CD14-positive monocyte (primary cell): ENCODE data around the gene RBM28. TPM values are rescaled to one million over a fixed set of nuclear protein-coding genes. Genes with fewer than 3 reads are reported as not detected.

Source experiments
- DNase-seq, 3 donors: peaks; one replicate each; pipeline ENCODE4 v3.0.0-alpha.2; 2011 to 2022
- H2AFZ ChIP-seq: 2 replicates; pipeline ENCODE4 v1.6.0; 2012; ENCODE audit warnings: mild to moderate bottlenecking, low read depth, low read length, inconsistent platforms; ENCODE audit not compliant: insufficient read depth, poor library complexity, severe bottlenecking
- H3K27ac ChIP-seq, 2 donors: 1 replicate in 1 of 2; 2 replicates in 1 of 2; pipeline ENCODE4 v1.5.1; 2012 to 2013; ENCODE audit warnings: low read length in 2 of 2, control low read depth in 1 of 2, inconsistent platforms in 1 of 2, low read depth in 1 of 2, mild to moderate bottlenecking in 1 of 2
- H3K27me3 ChIP-seq, 2 donors: one replicate each; pipeline versions ENCODE4 v1.6.0 to v1.6.1; 2011 to 2013; ENCODE audit warnings: low read length in 2 of 2; ENCODE audit not compliant: control insufficient read depth in 2 of 2, insufficient read depth in 2 of 2
- H3K36me3 ChIP-seq, 2 donors: replicated peaks in 1 of 2; 1 replicate in 1 of 2; 2 replicates in 1 of 2; pipeline versions ENCODE4 v1.5.1 to v1.6.1; 2012 to 2013; ENCODE audit warnings: low read length in 2 of 2, control low read depth in 1 of 2, inconsistent platforms in 1 of 2, mild to moderate bottlenecking in 1 of 2; ENCODE audit not compliant: insufficient read depth in 2 of 2, control insufficient read depth in 1 of 2
- H3K4me1 ChIP-seq, 2 donors: 1 replicate in 1 of 2; 2 replicates in 1 of 2; pipeline versions ENCODE4 v1.5.1 to v1.6.1; 2012 to 2013; ENCODE audit warnings: low read length in 2 of 2, control low read depth in 1 of 2, inconsistent platforms in 1 of 2, mild to moderate bottlenecking in 1 of 2, moderate library complexity in 1 of 2; ENCODE audit not compliant: insufficient read depth in 2 of 2, control insufficient read depth in 1 of 2
- H3K4me2 ChIP-seq: replicated peaks from 2 replicates; pipeline ENCODE3; 2012; ENCODE audit warnings: low read length, moderate library complexity, mild to moderate bottlenecking; ENCODE audit not compliant: poor library complexity, severe bottlenecking; ENCODE audit errors: extremely low read depth
- H3K4me3 ChIP-seq, 3 experiments: fragments of 200-600 bp in 1 of 3; sonication (generic) in 1 of 3; replicated peaks in 1 of 3; 1 replicate in 2 of 3; 2 replicates in 1 of 3; pipeline ENCODE4 v1.5.1; 2011 to 2013; ENCODE audit warnings: low read length in 3 of 3, mild to moderate bottlenecking in 3 of 3, control low read depth in 2 of 3, low read depth in 2 of 3, inconsistent platforms in 1 of 3, moderate library complexity in 1 of 3
- H3K79me2 ChIP-seq: 2 replicates; pipeline ENCODE4 v1.6.0; 2012; ENCODE audit warnings: mild to moderate bottlenecking, control low read depth, inconsistent platforms, low read length, moderate library complexity; ENCODE audit not compliant: insufficient read depth
- H3K9ac ChIP-seq: 2 replicates; pipeline ENCODE4 v1.6.0; 2017; ENCODE audit warnings: low read length, mild to moderate bottlenecking; ENCODE audit not compliant: insufficient read depth, poor library complexity, severe bottlenecking
- H3K9me3 ChIP-seq, 2 donors: replicated peaks in 1 of 2; 1 replicate in 1 of 2; 2 replicates in 1 of 2; pipeline versions ENCODE4 v1.5.1 to v1.6.1; 2012 to 2013; ENCODE audit warnings: low read length in 2 of 2, control low read depth in 1 of 2; ENCODE audit not compliant: control insufficient read depth in 1 of 2, insufficient read depth in 1 of 2
- H4K20me1 ChIP-seq: 2 replicates; pipeline ENCODE4 v1.6.0; 2012; ENCODE audit warnings: mild to moderate bottlenecking, low read length, control low read depth, moderate library complexity; ENCODE audit not compliant: insufficient read depth
- H3K27ac Mint-ChIP-seq, 7 donors: one replicate each; pipeline ENCODE4 v1.8.0; 2020; ENCODE audit warnings: mild to moderate bottlenecking in 7 of 7, mixed read lengths in 7 of 7, moderate library complexity in 6 of 7, inconsistent platforms in 2 of 7
- H3K27me3 Mint-ChIP-seq, 3 donors: one replicate each; pipeline ENCODE4 v1.8.0; 2021 to 2022; ENCODE audit warnings: low read depth in 3 of 3, mild to moderate bottlenecking in 3 of 3, mixed read lengths in 3 of 3, moderate library complexity in 3 of 3, inconsistent platforms in 1 of 3
- H3K36me3 Mint-ChIP-seq, 2 donors: one replicate each; pipeline ENCODE4 v1.8.0; 2020; ENCODE audit warnings: mixed read lengths in 2 of 2, inconsistent platforms in 1 of 2, mild to moderate bottlenecking in 1 of 2
- H3K4me1 Mint-ChIP-seq: one replicate; pipeline ENCODE4 v1.8.0; 2020; ENCODE audit warnings: mild to moderate bottlenecking, mixed read lengths
- H3K4me3 Mint-ChIP-seq, 2 donors: one replicate each; pipeline ENCODE4 v1.8.0; 2020; ENCODE audit warnings: mild to moderate bottlenecking in 2 of 2, mixed read lengths in 2 of 2, moderate library complexity in 1 of 2
- H3K9me3 Mint-ChIP-seq, 7 donors: one replicate each; pipeline ENCODE4 v1.8.0; 2020 to 2022; ENCODE audit warnings: mixed read lengths in 7 of 7, mild to moderate bottlenecking in 6 of 7, moderate library complexity in 6 of 7, inconsistent platforms in 2 of 7
- WGBS: methylation state at CpG from one replicate; pipeline ENCODE4 v1.1.5; 2013; ENCODE audit warnings: missing lambda C conversion rate; ENCODE audit not compliant: insufficient coverage; 5-methylcytosine and 5-hydroxymethylcytosine counted together
- intact Hi-C, 2 donors: fragments of 100-400 bp; cut with micrococcal nuclease; formaldehyde crosslinking; loops; one replicate each; pipeline versions ENCODE4 v1.15.0 to v1.15.1; 2023
- polyA plus RNA-seq, 3 donors: library from polyadenylated mRNA; depleted of rRNA in 1 of 3; unstranded in 2 of 3; stranded (reverse) in 1 of 3; fragments of 300-500 nt in 2 of 3; fragments of >200 nt in 1 of 3; fragmentation: Illumina TruSeq in 2 of 3; gene quantifications; 1 replicate in 2 of 3; 2 replicates in 1 of 3; pipeline ENCODE4 v1.2.3, GENCODE V29; 2012 to 2021
- TF ChIP-seq, protein P1 (sequence below): fragments of 200-600 bp; IDR thresholded peaks from one replicate; pipeline ENCODE4 v1.8.0; 2022; ENCODE audit warnings: antibody characterized with exemption, mild to moderate bottlenecking

The RBM28 gene
- polyA plus RNA-seq, 3 donors, result 4.0 to 14.4 (median 4.9) TPM

DNA sequence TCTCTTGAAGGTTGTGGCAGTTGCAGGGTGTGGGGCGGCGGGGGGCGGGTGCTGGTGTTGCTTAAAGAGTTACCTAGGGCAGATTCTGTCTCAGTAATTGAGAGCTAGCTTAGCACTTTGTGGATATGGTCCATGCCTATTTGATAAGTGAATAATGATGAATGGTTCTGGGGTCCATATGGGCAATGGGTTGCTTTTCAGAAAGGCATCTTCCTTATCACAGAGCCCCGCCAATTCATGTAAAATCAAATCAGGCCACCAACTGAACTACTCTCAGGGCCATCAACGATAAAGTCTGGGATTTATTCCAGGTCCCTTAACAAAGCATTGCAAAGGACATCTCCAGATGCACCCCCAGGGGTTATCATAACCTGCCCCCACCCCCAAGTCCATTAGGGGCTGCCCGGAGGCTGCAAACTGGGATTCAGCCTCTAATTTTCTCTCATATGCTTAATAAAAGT lies 19.6 kb upstream of the RBM28 start:
- Histone ChIP-seq H3K36me3 (no peaks in the 10 kb centered on the region), H3K27ac (no peak overlapping the region), H3K79me2 (no peaks in the 10 kb centered on the region), H4K20me1 (no peaks in the 10 kb centered on the region), H3K4me3 (no peak overlapping the region), H3K9me3 (no peaks in the 10 kb centered on the region), H3K4me1 (peaks cover 39 to 44% of the 10 kb centered on the region in 2 donors), H3K9ac (no peak overlapping the region), H3K27me3 (peaks cover 8 to 30% of the 10 kb centered on the region in 2 donors), H3K4me2 (no peak overlapping the region), H2AFZ (no peak overlapping the region)
- 96% methylated on average over 6 of the region's 6 CpGs for WGBS
- Mint-ChIP-seq H3K36me3 (no peaks in the 10 kb centered on the region), H3K27me3 (peaks cover 18 to 55% (median 22%) of the 10 kb centered on the region in 3 donors), H3K27ac (no peak overlapping the region), H3K4me3 (no peak overlapping the region), H3K9me3 (peaks cover 0 to 3% (median 1%) of the 10 kb centered on the region in 7 donors), H3K4me1 (peaks cover 44% of the 10 kb centered on the region)
- intact Hi-C loops, result no loop called here
- DNase-seq, result no peak
- TF ChIP-seq, protein P1, sequence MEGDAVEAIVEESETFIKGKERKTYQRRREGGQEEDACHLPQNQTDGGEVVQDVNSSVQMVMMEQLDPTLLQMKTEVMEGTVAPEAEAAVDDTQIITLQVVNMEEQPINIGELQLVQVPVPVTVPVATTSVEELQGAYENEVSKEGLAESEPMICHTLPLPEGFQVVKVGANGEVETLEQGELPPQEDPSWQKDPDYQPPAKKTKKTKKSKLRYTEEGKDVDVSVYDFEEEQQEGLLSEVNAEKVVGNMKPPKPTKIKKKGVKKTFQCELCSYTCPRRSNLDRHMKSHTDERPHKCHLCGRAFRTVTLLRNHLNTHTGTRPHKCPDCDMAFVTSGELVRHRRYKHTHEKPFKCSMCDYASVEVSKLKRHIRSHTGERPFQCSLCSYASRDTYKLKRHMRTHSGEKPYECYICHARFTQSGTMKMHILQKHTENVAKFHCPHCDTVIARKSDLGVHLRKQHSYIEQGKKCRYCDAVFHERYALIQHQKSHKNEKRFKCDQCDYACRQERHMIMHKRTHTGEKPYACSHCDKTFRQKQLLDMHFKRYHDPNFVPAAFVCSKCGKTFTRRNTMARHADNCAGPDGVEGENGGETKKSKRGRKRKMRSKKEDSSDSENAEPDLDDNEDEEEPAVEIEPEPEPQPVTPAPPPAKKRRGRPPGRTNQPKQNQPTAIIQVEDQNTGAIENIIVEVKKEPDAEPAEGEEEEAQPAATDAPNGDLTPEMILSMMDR, result no peak

DNA sequence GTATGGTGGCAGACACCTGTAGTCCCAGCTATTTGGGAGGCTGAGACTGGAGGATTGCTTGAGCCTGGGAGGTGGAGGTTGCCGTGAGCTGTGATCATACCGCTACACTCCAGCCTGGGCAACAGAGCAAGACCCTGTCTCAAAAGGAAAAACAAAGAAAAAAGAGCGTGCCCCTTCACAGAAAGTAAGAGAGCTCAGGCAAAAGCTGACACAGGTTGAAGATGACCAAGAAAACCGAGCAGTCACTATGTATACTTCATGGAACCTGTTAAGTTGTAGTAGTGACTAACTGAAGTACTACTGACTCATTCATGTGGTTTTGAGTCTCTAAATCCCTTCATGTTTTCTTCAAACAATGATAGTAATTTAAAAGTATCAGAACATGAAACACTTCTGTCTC lies 19.0 kb upstream of the RBM28 start:
- peaks cover 45 to 50% of the 10 kb centered on the region in 2 donors for H3K4me1 ChIP-seq
- DNase-seq, result no peak
- Mint-ChIP-seq H3K27me3 (peaks cover 18 to 55% (median 22%) of the 10 kb centered on the region in 3 donors), H3K27ac (peak overlapping the region in 1 of 7 donors; percentile 13), H3K4me1 (peaks cover 50% of the 10 kb centered on the region), H3K9me3 (peaks cover 0 to 3% (median 1%) of the 10 kb centered on the region in 7 donors), H3K4me3 (peak overlapping the region in 1 of 2 donors; percentile 93), H3K36me3 (no peaks in the 10 kb centered on the region)
- H3K4me2 ChIP-seq, result no peak overlapping the region
- TF ChIP-seq, protein P1, result no peak
- H2AFZ ChIP-seq, result no peak overlapping the region
- H3K9me3 ChIP-seq, result no peaks in the 10 kb centered on the region
- H3K27ac ChIP-seq, result no peak overlapping the region
- 100% methylated on average over 2 of the region's 4 CpGs for WGBS
- no peaks in the 10 kb centered on the region for H4K20me1 ChIP-seq
- no peaks in the 10 kb centered on the region for H3K36me3 ChIP-seq
- H3K9ac ChIP-seq, result no peak overlapping the region
- intact Hi-C loops, result no loop called here
- H3K79me2 ChIP-seq, result no peaks in the 10 kb centered on the region
- no peak overlapping the region for H3K4me3 ChIP-seq
- H3K27me3 ChIP-seq, result peaks cover 8 to 30% of the 10 kb centered on the region in 2 donors
